ENCODE results near the gene ZBTB44.
"Not testable (repeated sequence)": the region's sequence is repeated elsewhere in the genome, so short reads cannot be mapped to it uniquely, and the experiment has no call there.

Gene ZBTB44

DNA sequence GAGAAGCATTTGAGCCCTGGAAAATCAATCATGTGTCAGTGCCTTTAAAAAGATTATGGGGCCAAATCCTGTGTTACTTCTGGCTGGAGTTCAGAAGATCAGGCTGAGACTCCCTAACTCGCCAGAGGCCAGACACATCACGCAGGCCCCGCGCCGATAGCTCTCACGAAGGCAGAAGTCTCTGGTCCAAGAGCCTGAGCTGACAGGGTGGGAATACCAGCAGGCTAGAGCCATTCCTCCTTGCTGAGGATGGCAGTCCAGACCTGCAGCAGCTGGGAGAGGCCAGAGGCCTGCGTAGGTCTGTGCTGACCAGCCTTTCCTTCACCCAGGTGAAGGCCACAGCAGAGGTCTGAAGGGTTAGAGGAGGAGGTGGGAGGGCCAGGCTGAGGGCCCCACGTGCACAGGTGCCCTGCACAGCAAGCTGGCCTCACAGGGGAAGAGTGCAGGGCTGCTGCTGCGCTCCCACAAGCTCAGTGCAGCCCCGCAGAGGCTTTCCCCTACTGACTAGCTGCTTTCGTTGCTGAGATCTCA, 102.2 kb downstream of the ZBTB44 start:
- no peak for DNase-seq

DNA sequence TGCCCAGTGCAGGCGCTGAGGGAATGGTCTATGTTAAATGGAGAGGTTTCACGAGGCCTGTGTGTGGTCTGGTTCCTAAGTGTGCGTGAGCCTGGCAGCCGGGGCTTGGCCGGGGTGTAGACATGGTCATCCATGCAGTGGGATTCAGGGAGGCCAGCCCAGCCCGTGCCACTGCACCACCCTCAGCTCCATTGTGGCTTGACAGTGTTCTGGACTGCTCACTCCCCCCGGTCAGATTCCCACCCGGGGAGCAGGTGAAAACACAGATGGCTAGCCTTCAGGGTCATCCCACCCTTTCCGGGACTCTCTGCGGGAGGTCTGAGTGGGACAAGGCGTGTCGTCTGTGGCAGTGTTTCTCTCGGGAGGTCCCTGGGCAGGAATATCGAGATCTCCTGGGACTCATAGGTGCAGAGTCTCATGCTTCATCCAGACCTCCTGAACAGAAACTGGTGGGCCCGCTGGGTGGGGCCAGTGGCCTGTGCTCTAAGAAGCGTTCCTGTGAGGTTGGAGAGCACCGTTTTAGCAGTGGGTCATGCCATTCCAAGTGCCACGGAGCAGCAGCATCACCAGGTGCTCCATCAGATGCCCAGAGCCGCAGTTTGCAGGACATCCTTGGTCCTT, 102.8 kb downstream of the ZBTB44 start:
- DNase-seq = no peak

DNA sequence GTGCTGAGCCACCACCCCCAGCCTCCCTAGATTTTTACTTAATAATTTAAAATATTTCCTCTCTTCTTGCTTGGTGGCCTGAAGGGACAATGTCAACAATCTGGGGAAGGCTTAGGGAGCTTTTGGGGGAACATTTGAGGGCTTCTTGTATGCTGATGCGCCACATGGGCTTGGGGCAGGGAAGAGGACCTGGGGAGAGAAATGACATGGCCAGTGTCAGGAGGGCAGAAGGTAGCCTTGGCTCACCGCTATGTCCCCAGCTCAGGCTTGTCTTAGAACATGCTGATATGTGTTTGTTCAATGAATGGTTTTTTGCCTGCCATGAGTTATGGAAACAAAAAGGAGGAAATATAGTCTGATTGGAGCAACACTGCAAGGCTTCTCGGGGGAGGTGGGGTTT, 103.6 kb downstream of the ZBTB44 start:
- DNase-seq = no peak

DNA sequence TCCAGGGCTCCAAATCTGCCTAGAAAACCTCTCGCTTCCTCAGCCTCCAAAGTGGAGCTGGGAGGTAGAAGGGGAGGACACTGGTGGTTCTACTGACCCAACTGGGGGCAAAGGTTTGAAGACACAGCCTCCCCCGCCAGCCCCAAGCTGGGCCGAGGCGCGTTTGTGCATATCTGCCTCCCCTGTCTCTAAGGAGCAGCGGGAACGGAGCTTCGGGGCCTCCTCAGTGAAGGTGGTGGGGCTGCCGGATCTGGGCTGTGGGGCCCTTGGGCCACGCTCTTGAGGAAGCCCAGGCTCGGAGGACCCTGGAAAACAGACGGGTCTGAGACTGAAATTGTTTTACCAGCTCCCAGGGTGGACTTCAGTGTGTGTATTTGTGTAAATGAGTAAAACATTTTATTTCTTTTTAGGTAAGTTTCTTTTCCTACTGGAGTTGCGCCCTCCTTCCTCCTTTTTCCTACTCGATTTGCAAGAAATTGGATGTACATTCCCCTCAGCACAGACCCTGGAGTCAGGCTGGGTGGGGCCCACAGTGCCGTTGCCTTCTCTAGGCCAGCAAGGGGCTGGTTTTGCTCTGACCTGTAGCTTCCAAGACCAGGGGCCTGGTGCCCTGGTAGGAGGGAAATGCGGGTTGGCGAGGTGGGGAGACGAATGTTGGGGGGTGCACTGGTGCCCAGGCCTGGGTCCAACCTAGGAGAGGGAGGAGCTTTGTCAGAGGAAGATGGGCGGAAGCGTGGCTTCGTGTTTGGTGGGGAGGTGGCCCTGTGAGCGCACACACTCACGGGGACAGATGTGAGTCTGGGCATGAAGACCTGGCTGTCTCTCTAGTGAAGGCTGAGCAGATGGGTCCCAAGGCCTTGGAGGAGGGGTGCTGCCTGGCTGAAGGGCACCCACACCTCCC, 104.5 kb downstream of the ZBTB44 start:
- DNase-seq = no peak

DNA sequence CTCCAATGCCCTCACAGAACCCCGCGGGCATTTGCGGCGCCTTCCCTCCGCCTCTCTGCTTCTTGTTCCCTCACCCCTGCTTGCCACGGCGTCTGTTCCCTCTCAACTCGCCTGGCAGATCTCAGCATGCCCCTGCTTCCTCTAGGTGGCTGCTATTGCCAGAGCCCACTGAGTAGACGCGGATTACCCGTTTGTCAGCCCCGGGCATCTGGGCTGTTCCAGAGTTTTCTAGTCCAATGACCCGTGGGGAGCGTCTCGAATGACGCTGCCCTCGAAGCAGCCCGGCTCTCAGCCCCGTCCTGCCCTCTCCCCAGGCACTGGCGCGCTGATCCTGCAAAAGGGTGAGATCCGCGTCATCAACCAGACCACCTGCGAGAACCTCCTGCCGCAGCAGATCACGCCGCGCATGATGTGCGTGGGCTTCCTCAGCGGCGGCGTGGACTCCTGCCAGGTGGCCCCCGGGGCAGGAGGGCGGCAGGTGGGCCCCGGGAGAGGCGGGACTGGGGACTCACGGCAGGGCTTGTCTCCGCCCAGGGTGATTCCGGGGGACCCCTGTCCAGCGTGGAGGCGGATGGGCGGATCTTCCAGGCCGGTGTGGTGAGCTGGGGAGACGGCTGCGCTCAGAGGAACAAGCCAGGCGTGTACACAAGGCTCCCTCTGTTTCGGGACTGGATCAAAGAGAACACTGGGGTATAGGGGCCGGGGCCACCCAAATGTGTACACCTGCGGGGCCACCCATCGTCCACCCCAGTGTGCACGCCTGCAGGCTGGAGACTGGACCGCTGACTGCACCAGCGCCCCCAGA, 105.4 kb downstream of the ZBTB44 start:
- DNase-seq = no peak

DNA sequence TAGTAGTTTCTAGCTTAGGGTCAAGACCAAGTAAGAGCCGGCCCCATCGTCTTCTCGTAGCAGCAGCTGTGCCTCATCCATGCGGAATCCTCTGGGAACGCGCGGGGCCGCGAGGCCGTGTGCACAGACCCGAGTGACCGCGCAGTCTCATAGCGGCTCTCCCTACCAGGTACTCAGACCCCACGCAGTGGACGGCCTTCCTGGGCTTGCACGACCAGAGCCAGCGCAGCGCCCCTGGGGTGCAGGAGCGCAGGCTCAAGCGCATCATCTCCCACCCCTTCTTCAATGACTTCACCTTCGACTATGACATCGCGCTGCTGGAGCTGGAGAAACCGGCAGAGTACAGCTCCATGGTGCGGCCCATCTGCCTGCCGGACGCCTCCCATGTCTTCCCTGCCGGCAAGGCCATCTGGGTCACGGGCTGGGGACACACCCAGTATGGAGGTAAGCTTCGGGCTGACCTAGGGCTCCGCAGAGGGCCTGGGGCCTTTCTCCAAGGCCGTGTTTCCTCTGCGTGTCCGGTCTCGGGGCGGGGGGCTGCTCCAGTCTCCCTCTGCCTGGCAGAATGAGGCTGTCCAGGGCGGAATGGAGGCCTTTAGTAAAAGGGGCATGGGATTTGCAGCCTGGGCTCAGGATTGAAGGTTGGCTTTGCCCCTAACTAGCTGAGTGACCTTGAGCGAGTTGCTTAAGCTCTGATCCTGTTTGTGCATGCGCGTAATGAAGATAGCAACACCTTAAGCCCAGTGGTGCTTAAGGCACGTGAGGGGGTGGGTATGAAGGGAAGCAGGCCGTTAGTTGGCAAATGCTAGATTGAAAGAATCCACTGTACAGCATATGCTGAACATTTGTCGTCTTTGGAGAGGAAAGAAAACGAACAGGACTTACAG, 106.2 kb downstream of the ZBTB44 start:
- DNase-seq = no peak

DNA sequence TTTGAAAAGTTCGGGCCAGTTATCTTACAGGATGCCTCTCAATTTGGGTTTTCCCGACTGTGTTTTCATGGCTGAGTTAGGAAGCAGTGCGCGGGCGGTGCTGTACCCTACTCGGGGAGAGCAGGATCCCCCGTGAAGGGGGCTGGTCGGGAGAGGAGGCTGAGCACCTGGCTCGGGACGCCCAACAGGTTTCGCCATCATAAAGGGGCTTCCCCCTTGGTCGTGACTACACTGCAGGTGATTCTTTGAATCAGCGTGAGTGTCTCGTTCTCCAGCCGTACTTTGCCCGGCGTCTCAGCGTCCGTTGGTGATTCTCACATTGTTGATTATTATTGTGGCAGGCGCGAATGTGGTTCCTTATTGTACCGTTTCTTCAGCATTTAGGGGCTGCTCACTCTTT, 108.6 kb downstream of the ZBTB44 start:
- no peak for DNase-seq

DNA sequence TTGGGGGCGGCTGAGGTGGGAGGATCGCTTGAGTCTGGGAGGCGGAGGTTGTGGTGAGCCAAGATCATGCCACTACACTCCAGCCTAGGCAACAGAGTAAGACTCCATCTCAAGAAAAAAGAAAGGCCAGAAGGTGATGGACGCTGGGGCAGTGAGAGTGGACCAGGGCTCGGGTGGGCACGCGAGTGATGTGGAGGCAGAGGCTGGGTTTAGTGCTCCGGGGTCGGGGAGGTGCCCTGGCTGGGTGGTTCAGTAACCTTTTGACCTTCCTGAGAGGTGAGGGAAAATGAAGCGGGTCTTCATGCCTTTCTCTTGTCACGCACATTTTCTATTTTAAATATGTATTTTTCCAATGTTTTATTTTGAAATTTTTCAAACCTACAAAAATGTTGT, 110.0 kb downstream of the ZBTB44 start:
- no peak for DNase-seq

DNA sequence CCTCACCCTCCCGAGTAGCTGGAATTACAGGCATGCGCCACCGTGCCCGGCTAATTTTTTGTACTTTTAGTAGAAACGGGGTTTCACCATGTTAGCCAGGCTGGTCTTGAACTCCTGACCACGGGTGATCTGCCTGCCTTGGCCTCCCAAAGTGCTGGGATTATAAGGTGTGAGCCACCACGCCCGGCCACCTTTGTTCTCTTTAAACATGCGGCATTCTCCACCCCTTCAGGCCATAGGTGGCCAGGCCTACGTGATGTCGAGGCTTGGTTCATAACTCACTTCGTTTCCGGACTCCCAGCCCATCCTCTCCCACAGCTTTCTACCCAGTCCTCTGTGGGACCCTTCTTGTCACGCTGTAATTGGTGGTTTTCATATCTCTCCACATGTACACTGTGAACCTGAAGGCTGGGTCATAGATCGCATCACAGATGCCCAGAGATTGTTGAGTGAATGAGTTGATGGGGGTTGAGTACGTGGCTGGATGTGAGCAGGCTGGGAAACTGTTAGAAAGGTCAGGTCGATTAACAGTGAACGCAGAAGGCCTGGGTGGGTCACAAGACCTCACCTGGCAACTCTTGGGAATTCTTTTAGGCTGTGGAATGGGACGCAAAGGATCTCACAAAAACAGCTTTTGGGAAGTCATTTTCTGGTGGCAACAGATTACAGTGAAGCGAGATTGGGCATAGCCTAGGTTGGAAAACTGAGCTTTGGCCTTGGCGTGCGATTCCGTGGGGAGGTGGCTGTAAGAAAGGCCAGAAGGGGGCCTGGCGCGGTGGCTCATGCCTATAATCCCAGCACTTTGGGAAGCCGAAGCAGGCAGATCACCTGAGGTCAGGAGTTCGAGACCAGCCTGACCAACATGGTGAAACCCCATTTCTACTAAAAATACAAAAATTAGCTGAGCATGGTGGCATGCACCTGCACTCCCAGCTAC, 110.7 kb downstream of the ZBTB44 start:
- DNase-seq = no peak

DNA sequence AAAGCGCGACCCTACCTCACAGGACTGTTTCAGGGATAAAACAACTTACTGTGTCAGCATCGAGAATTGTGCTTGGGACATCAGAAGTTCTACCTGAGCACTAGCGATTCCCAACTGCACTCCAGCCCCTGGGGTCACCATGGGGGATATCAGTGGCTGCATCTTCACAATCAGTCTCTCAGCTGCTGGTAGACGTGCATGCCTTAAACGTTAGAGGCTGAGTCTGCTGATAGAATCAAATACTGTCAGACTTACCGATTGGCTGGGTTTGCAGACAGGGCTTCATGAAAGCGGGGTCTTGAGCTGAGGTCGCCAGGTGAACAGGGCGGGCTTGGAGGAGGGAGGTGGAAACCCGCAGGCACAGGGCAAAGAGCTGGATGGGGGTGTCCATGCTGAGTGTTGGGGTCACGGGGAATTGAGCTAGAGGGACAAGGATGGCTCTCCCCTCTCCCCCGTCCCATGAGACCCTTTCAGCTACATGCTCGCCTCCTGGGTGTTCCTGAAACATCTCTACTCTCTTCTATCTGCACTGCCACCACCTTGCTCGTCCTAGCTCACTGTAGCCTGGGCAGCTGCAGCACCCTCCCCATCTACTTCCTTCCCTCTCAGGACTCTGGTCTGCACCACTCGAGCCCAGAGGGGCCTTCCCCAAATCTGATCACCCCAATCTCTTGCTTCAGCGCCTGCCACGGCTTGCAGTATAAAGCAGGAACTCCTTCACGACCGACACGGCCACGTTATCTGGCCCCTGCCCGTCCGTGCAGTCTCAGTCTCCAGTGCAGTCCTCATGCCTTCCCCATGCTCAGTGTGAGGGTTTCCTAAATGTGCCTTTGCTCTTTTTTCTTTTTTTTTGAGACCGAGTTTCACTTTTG, 111.7 kb downstream of the ZBTB44 start:
- DNase-seq = no peak

DNA sequence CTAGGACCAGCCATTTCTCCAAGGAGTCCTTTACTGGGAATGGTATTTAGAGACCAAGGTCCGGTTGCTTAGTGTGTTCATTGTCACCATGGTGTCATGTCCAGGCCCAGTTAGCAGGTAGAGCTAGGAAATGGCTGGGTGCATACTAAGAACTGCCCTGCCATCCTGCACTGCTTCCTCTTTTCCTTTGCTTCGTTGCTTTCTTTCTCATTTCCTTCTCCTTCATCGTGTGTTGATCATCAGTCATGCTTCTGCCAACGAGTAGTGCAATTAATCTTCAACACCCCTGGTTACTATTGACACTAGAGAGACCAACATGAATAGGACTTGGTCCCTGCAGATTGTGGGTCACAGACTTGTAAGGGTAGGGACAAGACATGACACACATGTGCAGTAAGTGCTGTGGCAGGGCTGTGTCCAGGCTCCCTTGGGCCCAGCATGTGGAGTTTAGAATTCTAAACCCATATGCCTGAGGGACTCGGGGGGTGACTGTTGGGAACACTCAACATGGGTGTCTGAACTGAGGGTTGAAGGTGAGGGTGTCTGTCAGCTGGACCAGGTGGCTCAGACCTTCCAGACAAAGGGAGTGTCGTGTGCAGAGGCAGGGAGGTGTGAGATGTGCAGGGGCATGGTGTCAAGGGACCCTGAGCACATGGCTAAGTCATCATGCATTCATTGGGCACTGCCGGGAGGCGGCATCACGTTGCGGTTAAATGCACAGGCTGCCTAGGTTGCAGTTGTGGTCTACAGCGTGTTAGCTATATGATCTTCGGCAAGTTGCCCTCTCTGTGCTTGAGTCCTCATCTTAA, 112.5 kb downstream of the ZBTB44 start:
- no peak for DNase-seq

DNA sequence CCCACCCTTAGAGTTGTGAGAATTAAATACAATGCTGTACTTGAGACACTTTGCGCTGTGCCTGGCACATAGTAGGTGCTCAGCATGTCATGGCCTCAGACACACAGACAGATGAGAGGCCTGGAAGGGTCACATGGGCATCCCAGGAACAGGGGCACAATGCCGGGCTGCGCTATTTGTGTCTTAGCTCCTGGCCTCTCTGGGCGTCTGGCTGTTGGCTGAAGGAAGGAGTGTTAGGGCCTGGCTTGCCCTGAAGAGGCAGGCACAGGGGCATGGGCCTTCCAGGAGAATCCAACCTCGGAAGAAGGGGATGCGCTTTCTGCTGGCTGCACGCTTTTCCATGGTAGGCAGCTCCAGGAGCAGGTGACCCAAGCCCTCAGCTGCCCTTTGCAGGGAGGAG, 113.7 kb downstream of the ZBTB44 start:
- DNase-seq = no peak

DNA sequence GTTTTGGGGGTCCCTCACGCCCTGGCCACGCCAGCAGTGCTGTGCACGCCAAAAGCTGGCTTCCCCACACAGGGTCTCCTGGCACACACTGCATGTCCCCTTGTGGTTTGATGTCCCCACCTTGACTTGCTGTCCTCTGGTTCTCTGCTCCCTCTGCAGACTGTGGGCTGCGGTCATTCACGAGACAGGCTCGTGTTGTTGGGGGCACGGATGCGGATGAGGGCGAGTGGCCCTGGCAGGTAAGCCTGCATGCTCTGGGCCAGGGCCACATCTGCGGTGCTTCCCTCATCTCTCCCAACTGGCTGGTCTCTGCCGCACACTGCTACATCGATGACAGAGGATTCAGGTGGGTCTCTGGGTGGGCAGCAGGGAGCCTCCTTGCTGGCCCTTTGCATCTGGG, 114.9 kb downstream of the ZBTB44 start:
- DNase-seq = no peak

DNA sequence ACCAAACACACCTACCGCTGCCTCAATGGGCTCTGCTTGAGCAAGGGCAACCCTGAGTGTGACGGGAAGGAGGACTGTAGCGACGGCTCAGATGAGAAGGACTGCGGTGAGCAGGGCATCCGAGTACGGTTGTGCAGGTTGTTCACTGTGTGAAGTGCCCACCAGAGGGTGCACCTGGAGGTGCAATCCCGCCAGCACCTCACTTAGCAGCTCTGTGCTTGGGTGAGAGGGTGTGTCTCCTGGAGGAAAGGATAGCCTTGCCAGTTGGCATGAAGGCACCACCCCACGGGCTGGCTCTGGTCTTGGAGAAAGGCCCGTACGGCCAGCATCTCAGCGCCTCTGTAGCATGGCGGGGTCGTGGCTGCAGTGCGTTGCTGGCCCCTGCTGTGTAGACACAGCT, 115.8 kb downstream of the ZBTB44 start:
- no peak for DNase-seq

DNA sequence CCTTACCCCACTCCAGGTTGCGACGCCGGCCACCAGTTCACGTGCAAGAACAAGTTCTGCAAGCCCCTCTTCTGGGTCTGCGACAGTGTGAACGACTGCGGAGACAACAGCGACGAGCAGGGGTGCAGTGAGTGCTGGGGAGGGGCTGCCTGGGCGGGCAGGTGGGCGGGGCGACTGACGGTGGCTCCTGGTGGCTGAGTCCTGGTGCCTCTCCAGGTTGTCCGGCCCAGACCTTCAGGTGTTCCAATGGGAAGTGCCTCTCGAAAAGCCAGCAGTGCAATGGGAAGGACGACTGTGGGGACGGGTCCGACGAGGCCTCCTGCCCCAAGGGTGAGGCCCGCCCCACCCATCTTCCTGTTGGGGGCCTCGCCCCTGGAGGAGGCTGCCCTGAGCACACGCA, 116.4 kb downstream of the ZBTB44 start:
- no peak for DNase-seq

DNA sequence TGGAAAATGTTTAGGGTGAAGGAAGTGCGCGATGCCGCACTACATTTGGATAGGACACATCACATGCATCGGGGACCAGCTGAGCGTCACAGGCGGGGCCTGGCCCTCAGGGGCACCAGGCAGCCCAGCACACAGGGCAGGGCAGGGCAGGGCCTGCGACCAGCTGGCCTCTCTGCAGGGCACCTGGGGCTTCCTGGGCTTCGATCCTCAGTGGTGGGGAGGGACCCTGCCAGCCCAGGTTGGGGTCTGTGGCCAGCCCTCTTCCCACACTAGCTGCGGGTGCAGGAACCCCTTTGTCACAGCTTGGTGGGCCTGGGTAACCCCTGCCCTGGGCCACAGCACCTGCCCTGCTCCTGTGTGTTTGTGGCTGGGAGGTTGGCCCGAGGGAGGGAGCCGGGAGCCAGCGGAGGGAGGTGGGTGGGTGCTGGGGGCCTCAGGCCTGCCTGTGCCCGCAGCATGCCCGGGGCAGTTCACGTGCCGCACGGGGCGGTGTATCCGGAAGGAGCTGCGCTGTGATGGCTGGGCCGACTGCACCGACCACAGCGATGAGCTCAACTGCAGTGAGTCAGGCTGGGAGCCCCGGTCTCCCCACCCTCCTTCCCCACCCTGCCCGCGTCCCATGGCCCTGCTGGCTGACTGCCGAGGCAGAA, 117.2 kb downstream of the ZBTB44 start:
- DNase-seq = no peak

DNA sequence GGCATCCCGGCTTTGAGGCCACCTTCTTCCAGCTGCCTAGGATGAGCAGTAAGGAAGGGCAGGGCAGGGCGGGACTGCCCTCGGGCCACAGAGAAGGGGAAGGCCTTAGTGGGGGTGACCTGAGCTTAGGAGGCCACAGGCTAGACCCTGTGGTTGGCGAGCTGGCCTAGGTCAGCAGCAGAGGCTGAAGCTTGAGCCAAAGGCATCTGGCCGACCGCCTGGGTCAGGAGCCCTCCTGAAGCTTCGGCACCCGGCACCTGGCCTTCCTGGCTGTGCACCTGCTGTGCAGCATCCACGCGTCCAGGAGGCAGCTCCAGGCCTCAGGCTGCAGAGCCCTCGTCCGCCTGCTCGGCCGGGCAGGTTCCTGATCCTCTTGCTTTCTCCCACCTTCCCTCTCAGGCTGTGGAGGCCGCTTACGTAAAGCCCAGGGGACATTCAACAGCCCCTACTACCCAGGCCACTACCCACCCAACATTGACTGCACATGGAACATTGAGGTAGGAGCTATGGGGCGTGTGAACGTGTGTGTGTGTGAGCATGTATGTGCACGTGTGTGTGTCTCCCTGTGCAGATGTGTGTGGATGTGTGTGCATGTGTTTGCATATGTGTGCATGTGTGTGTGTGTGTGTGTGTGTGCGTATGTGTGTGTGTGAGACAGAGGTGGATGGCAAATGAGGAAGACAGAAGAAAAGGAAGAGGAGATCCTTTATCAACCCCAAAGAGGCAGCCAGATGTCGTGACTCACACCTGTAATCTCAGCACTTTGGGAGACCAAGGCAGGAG, 120.3 kb downstream of the ZBTB44 start:
- no peak for DNase-seq

DNA sequence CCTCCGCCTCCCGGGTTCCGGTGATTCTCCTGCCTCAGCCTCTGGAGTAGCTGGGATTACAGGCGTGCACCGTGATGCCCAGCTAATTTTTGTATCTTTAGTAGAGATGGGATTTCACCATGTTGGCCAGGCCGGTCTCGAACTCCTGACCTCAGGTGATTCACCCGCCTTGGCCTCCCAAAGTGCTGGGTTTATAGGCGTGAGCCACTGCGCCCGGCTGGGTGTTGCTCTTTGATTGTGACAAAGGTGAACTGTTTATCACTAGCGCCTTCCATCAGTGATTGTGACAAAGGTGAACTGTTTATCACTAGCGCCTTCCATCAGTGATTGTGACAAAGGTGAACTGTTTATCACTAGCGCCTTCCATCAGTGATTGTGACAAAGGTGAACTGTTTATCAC, 121.2 kb downstream of the ZBTB44 start:
- not testable (repeated sequence) for DNase-seq
